Kidney (tissue), 14 donors: ENCODE measurements around the gene NRIP2. TPM values are rescaled to one million over a fixed set of nuclear protein-coding genes. Genes with fewer than 3 reads are reported as not detected.

ENCODE experiments used
- DNase-seq, 5 donors: peaks; one replicate each; pipeline ENCODE4 v3.0.0-alpha.2; 2013 to 2020
- FAIRE-seq: peaks from 2 replicates; lab custom pipeline; 2012; peaks lifted over from hg19 to GRCh38; lab: Jason Lieb, UNC
- H3K27ac ChIP-seq, 2 donors: one replicate each; pipeline ENCODE4 v1.7.0; 2013; ENCODE audit warnings: low read depth in 2 of 2, low read length in 2 of 2, inconsistent platforms in 1 of 2
- H3K27me3 ChIP-seq: one replicate; pipeline ENCODE4 v1.7.1; 2013; ENCODE audit warnings: low read length, inconsistent platforms; ENCODE audit not compliant: control insufficient read depth, insufficient read depth
- H3K36me3 ChIP-seq, 3 donors: one replicate each; pipeline versions ENCODE4 v1.7.0 to v1.7.1; 2013; ENCODE audit warnings: low read length in 3 of 3, control low read depth in 1 of 3, inconsistent platforms in 1 of 3; ENCODE audit not compliant: insufficient read depth in 3 of 3, control insufficient read depth in 2 of 3
- H3K4me1 ChIP-seq, 3 donors: one replicate each; pipeline versions ENCODE4 v1.7.0 to v1.7.1; 2013; ENCODE audit warnings: low read length in 3 of 3, inconsistent platforms in 1 of 3, low read depth in 1 of 3; ENCODE audit not compliant: control insufficient read depth in 2 of 3, insufficient read depth in 2 of 3
- H3K4me3 ChIP-seq, 3 donors: one replicate each; pipeline versions ENCODE4 v1.7.0 to v1.8.1; 2013; ENCODE audit warnings: low read length in 3 of 3, control low read depth in 1 of 3, inconsistent platforms in 1 of 3
- H3K9ac ChIP-seq, 3 donors: one replicate each; pipeline versions ENCODE4 v1.7.0 to v1.7.1; 2013; ENCODE audit warnings: low read length in 3 of 3, control low read depth in 1 of 3, inconsistent platforms in 1 of 3
- H3K9me3 ChIP-seq, 3 donors: one replicate each; pipeline versions ENCODE4 v1.7.0 to v1.7.1; 2013; ENCODE audit warnings: low read length in 3 of 3, control low read depth in 1 of 3, inconsistent platforms in 1 of 3; ENCODE audit not compliant: control insufficient read depth in 2 of 3, insufficient read depth in 1 of 3
- CTCF ChIP-seq: IDR thresholded peaks from 3 replicates; pipeline ENCODE4 v1.5.1; 2012; ENCODE audit warnings: mild to moderate bottlenecking, moderate library complexity, borderline replicate concordance; ENCODE audit not compliant: insufficient read depth; ENCODE audit errors: extremely low read depth
- intact Hi-C: fragments of 100-400 bp; cut with DNase I; formaldehyde crosslinking; loops from one replicate; pipeline ENCODE4 v1.11.1; 2022
- polyA plus RNA-seq: library from polyadenylated mRNA; stranded (reverse); fragments of 350-450 nt; fragmentation: Illumina TruSeq; extraction: RNeasy Lipid Tissue Mini Kit (QIAGEN cat#74804); gene quantifications from one replicate; pipeline ENCODE4 v1.2.3, GENCODE V29; 2014; ENCODE audit warnings: low read depth, low replicate concordance; ENCODE audit not compliant: insufficient read depth
- total RNA-seq: library from RNA; stranded (reverse); fragmentation: NEBNext Ultra II Directional; extraction: Animal tissue kit (Norgen Biotek cat#: 25700); gene quantifications from one replicate; pipeline ENCODE4 v1.2.1, GENCODE V29; 2021
- donor health status: control.
- donor health status: control.
- donor health status: control.
- donor health status: control.
- donor health status: control.
- donor health status: DM: yes; HTN: yes; CAD: no.
- donor health status: Normal renal cell carcinoma (clear cell type).

The NRIP2 gene
- total and polyA plus RNA-seq, 2 donors from 2014 or later: 11.7 to 15.9 TPM

- H3K4me1 ChIP-seq: peaks cover 0 to 2% (median 2%) of the 10 kb centered on the region in 3 donors
- TF ChIP-seq CTCF: no peak
- DNase-seq: no peak
- no peak overlapping the region for H3K27ac ChIP-seq
- no peaks in the 10 kb centered on the region for H3K9me3 ChIP-seq
- H3K36me3 ChIP-seq: no peaks in the 10 kb centered on the region
- H3K4me3 ChIP-seq: no peak overlapping the region
- H3K9ac ChIP-seq: no peak overlapping the region
- intact Hi-C loops: no loop called here
- H3K27me3 ChIP-seq: peaks cover 2% of the 10 kb centered on the region
- FAIRE-seq: no peak
Measured at GRCh38 chr12:2779281-2779680, 55.6 kb downstream of the NRIP2 start.

DNA sequence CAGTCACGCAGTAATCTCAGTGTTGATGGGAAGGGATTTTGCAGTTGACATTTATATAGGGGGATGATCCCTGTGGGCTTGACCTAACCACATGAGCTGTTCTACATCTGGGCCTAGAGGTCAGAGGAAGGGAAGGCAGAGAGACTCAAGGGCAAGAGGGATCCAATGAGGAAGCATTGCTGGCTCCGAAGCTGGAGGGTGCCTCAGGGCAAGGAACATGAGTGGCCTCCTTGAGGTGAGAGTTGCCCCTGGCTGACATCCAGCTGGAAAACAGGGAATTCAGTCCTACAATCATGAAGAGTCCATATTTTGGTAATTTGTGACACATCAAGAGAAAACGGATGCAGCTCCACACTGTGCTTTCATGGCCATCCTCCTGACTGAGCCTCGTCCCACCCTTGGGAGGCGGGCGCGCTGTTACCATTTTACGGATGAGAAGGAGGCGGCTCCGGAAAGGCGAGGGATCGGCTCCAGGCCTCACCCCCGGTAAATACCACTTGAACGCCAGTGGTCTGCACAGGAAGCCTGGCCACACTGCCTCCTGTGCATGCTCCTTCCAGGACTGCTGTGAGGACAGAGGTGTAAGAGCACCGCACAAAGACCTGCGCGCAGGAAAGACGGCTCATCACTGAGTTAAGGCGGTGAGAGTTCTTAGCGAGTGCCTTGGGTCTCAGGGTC is 58.6 kb downstream of the NRIP2 start:
- FAIRE-seq (no peak), DNase-seq (no peak)
- H3K9ac ChIP-seq: no peak overlapping the region
- H3K36me3 ChIP-seq: no peaks in the 10 kb centered on the region
- no peaks in the 10 kb centered on the region for H3K4me1 ChIP-seq
- intact Hi-C loops: no loop called here
- TF ChIP-seq CTCF: no peak
- H3K9me3 ChIP-seq: no peaks in the 10 kb centered on the region
- H3K4me3 ChIP-seq: no peak overlapping the region
- no peaks in the 10 kb centered on the region for H3K27me3 ChIP-seq
- H3K27ac ChIP-seq: no peak overlapping the region

GRCh38 chr12:2775431-2775830 is 59.4 kb downstream of the NRIP2 start:
- H3K27ac ChIP-seq: no peak overlapping the region
- no peak overlapping the region for H3K4me3 ChIP-seq
- no peak for FAIRE-seq
- H3K27me3 ChIP-seq: no peaks in the 10 kb centered on the region
- no peaks in the 10 kb centered on the region for H3K9me3 ChIP-seq
- no peak for DNase-seq
- intact Hi-C loops: no loop called here
- no peak overlapping the region for H3K9ac ChIP-seq
- H3K36me3 ChIP-seq: no peaks in the 10 kb centered on the region
- no peaks in the 10 kb centered on the region for H3K4me1 ChIP-seq
- TF ChIP-seq CTCF: no peak

Other genes with a start within 250 kb of the NRIP2 start
- gene FKBP4, start 40.1 kb downstream of the NRIP2 start, total RNA-seq: 70.2 TPM
- gene FKBP4, start 40.1 kb downstream of the NRIP2 start, polyA plus RNA-seq: 114 TPM
- 48.2 TPM for gene ITFG2, start 22.4 kb downstream of the NRIP2 start, total RNA-seq
- gene ITFG2, start 22.4 kb downstream of the NRIP2 start, polyA plus RNA-seq: 23.6 TPM
- gene TEX52, start 22.0 kb upstream of the NRIP2 start, total RNA-seq: not detected
- gene TEX52, start 22.0 kb upstream of the NRIP2 start, polyA plus RNA-seq: not detected
- 1.3 TPM for gene FOXM1, start 42.1 kb upstream of the NRIP2 start, total RNA-seq
- 1.3 TPM for gene FOXM1, start 42.1 kb upstream of the NRIP2 start, polyA plus RNA-seq
- gene RHNO1, start 42.2 kb upstream of the NRIP2 start, total RNA-seq: 17.2 TPM
- gene RHNO1, start 42.2 kb upstream of the NRIP2 start, polyA plus RNA-seq: 15.9 TPM
- gene TULP3, start 55.9 kb upstream of the NRIP2 start, total RNA-seq: 23.0 TPM
- 20.3 TPM for gene TULP3, start 55.9 kb upstream of the NRIP2 start, polyA plus RNA-seq
- gene TEAD4, start 124.4 kb upstream of the NRIP2 start, total RNA-seq: 40.9 TPM
- gene TEAD4, start 124.4 kb upstream of the NRIP2 start, polyA plus RNA-seq: 19.8 TPM
- 81.6 TPM for gene TSPAN9, start 242.3 kb upstream of the NRIP2 start, total RNA-seq
- 62.4 TPM for gene TSPAN9, start 242.3 kb upstream of the NRIP2 start, polyA plus RNA-seq